ENCODE measurements around the gene GPSM1.

DNA sequence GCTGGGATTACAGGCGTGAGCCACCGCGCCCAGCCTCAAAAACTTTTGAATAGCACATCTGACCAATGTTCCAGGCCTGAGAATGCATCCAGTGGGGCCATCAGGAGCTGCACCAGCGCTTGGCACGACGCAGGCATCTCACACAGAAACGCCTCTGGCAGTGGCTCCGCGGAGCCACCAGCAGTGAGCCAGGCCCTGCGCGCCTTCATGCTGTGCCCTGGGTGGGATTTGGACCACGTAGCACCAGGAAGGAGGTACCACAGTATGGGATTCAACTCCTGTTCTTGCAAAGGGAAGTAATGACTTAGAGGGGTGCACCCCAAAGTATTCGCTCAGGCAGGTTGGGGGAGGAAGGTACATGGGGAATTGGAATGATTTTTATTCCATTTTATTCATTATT lies 26.5 kb upstream of the GPSM1 start:
- TF ChIP-seq, protein P1, sequence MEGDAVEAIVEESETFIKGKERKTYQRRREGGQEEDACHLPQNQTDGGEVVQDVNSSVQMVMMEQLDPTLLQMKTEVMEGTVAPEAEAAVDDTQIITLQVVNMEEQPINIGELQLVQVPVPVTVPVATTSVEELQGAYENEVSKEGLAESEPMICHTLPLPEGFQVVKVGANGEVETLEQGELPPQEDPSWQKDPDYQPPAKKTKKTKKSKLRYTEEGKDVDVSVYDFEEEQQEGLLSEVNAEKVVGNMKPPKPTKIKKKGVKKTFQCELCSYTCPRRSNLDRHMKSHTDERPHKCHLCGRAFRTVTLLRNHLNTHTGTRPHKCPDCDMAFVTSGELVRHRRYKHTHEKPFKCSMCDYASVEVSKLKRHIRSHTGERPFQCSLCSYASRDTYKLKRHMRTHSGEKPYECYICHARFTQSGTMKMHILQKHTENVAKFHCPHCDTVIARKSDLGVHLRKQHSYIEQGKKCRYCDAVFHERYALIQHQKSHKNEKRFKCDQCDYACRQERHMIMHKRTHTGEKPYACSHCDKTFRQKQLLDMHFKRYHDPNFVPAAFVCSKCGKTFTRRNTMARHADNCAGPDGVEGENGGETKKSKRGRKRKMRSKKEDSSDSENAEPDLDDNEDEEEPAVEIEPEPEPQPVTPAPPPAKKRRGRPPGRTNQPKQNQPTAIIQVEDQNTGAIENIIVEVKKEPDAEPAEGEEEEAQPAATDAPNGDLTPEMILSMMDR (conservative IDR thresholded peaks at IDR 0.05 in 1 of 2, IDR thresholded peaks at IDR 0.05 in 1 of 2; ENCODE audit: extremely low read depth in 1 of 2, insufficient read depth in 1 of 2, low read depth in 1 of 2, low read length in 2 of 2), result no peak
- no peak for TF ChIP-seq EZH2 (IDR thresholded peaks at IDR 0.05; ENCODE audit: borderline replicate concordance, low read length)

All from mammary epithelial cell (primary cell).